Panc1 (cell line): ENCODE results near the gene PPM1L.

Source experiments
- POLR2AphosphoS5 ChIP-seq: IDR thresholded peaks from 2 replicates; pipeline ENCODE4 v1.6.1; 2012; ENCODE audit warnings: mild to moderate bottlenecking, low read depth, low read length, moderate library complexity
- SIN3A ChIP-seq: IDR thresholded peaks from 2 replicates; pipeline ENCODE4 v1.6.1; 2012; ENCODE audit warnings: low read depth, mild to moderate bottlenecking, low read length, moderate library complexity, borderline replicate concordance; ENCODE audit not compliant: insufficient read depth
- TCF7L2 ChIP-seq: IDR thresholded peaks from 2 replicates; pipeline ENCODE4 v1.6.1; 2011; ENCODE audit warnings: mild to moderate bottlenecking, low read depth, low read length, inconsistent platforms
- TF ChIP-seq, protein P1 (sequence below): fragments of 450-650 bp; IDR thresholded peaks from 2 replicates; pipeline ENCODE4 v1.5.1; 2017; ENCODE audit warnings: mild to moderate bottlenecking

DNA sequence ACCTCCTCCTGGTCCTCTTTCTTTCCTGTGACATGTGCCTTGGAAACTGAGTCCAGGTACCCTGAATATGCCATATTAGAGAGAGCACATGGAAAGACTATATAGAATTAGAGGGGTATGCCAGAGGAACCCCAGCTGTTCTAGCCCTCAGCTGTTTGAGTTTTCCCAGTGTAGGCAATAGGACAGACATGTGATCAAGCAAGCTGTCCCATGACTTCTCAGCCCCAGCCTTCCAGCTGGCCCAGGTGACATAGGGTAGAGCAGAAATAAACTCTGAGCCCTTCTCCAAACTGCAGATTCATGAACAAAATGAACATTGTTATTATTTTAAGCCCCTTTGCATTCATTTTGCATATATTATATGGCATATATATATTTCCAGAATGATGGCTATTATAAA lies 118.7 kb downstream of the PPM1L start:
- TF ChIP-seq, protein P1, sequence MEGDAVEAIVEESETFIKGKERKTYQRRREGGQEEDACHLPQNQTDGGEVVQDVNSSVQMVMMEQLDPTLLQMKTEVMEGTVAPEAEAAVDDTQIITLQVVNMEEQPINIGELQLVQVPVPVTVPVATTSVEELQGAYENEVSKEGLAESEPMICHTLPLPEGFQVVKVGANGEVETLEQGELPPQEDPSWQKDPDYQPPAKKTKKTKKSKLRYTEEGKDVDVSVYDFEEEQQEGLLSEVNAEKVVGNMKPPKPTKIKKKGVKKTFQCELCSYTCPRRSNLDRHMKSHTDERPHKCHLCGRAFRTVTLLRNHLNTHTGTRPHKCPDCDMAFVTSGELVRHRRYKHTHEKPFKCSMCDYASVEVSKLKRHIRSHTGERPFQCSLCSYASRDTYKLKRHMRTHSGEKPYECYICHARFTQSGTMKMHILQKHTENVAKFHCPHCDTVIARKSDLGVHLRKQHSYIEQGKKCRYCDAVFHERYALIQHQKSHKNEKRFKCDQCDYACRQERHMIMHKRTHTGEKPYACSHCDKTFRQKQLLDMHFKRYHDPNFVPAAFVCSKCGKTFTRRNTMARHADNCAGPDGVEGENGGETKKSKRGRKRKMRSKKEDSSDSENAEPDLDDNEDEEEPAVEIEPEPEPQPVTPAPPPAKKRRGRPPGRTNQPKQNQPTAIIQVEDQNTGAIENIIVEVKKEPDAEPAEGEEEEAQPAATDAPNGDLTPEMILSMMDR = no peak
- TF ChIP-seq POLR2AphosphoS5 = no peak
- TF ChIP-seq TCF7L2 = no peak
- no peak for TF ChIP-seq SIN3A
